Chondrocyte (in vitro differentiated cells): ENCODE measurements around the gene NDOR1. TPM values are rescaled to one million over a fixed set of nuclear protein-coding genes. Genes with fewer than 3 reads are reported as not detected.

Source experiments
- DNase-seq: peaks from one replicate; pipeline ENCODE4 v3.0.0; 2021; ENCODE audit warnings: mixed read lengths, low spot score
- H3K27ac Mint-ChIP-seq: one replicate; pipeline ENCODE4 v1.8.0; 2021; ENCODE audit warnings: mild to moderate bottlenecking, moderate library complexity, mixed read lengths; ENCODE audit not compliant: unreplicated experiment
- H3K27me3 Mint-ChIP-seq: 2 replicates; pipeline ENCODE4 v1.8.0; 2021; ENCODE audit warnings: low read depth, mixed read lengths
- H3K36me3 Mint-ChIP-seq: 2 replicates; pipeline ENCODE4 v1.8.0; 2021; ENCODE audit warnings: low read depth, mixed read lengths
- H3K4me1 Mint-ChIP-seq: 2 replicates; pipeline ENCODE4 v1.8.0; 2021; ENCODE audit warnings: low read depth, mild to moderate bottlenecking, mixed read lengths
- H3K4me3 Mint-ChIP-seq: one replicate; pipeline ENCODE4 v1.8.0; 2021; ENCODE audit warnings: mild to moderate bottlenecking, moderate library complexity, mixed read lengths; ENCODE audit not compliant: unreplicated experiment
- H3K9me3 Mint-ChIP-seq: 2 replicates; pipeline ENCODE4 v1.8.0; 2021; ENCODE audit warnings: low read depth, mixed read lengths
- CTCF ChIP-seq: fragments of 200-600 bp; sonication (generic); IDR thresholded peaks from 2 replicates; pipeline ENCODE4 v1.5.0; 2021; ENCODE audit warnings: antibody characterized with exemption, mild to moderate bottlenecking, moderate library complexity
- total RNA-seq: library from RNA; stranded (reverse); gene quantifications from 3 replicates; pipeline ENCODE4 v1.2.1, GENCODE V29; 2021

NDOR1 gene
- total RNA-seq, 1 donor from 2014 or later, result 10.8 TPM

GRCh38 chr9:137252555-137253506 is 47.3 kb downstream of the NDOR1 start:
- no peaks in the 10 kb centered on the region for H3K36me3 Mint-ChIP-seq
- no peak overlapping the region for H3K4me3 Mint-ChIP-seq
- H3K27me3 Mint-ChIP-seq, result no peaks in the 10 kb centered on the region
- H3K4me1 Mint-ChIP-seq, result peaks cover 17% of the 10 kb centered on the region
- H3K9me3 Mint-ChIP-seq, result no peaks in the 10 kb centered on the region
- no peak for DNase-seq
- no peak for TF ChIP-seq CTCF
- no peak overlapping the region for H3K27ac Mint-ChIP-seq

DNA sequence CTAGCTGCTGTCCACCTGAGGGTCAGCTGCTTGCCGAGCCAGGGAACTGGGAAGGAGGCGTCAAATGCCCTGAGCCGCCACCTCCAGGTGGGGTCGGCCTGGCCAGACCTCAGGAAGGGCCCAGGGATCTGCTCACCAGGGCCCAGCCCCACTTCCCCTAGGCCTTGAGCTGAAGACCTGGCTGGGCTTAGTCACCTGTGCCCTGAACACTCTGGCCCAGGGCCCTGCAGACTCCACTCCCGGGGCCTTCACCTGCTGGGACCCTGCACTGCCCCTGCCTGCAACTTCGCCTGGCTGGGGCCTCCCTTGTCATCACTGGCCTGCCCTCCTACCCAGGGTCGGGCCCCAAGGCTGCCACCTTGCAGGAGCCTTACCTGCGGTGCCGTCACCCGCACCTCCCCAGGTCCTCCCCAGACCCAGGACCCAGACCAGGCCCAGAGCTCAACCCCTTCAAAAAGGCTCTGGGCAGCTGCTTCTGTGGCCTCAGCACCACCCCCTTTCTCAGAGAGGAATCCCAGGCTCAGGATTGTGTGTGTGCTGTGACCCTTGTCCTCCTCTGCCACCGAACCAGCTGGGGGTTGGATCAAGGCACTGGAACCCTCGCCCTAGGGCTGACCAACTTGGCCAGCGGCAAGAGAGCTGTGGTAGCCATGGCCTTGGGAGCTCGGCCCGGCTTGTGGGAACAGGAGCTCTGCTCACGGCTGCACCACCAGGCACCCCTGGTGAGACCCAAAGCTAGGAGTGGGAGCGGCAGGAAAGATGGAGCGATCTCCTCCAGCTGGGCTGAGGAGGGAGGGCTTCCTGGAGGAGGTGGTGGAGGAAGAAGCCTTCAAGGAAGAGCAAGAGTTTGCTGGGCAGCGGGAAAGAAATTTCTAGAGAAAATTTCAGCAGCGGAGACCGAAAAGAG is 48.5 kb downstream of the NDOR1 start:
- H3K27me3 Mint-ChIP-seq, result no peaks in the 10 kb centered on the region
- no peak for TF ChIP-seq CTCF
- H3K27ac Mint-ChIP-seq, result peak overlapping the region; percentile 37
- H3K4me1 Mint-ChIP-seq, result peaks cover 17% of the 10 kb centered on the region
- H3K4me3 Mint-ChIP-seq, result peak overlapping the region; percentile 87
- no peaks in the 10 kb centered on the region for H3K9me3 Mint-ChIP-seq
- DNase-seq, result no peak
- H3K36me3 Mint-ChIP-seq, result no peaks in the 10 kb centered on the region

GRCh38 chr9:137254624-137255447 is 49.3 kb downstream of the NDOR1 start, which contains the start of gene NELFB:
TSS of gene NELFB (plus strand) at chr9:137255327.
- Mint-ChIP-seq H3K9me3 (no peaks in the 10 kb centered on the region), H3K4me1 (peaks cover 17% of the 10 kb centered on the region), H3K27me3 (no peaks in the 10 kb centered on the region), H3K27ac (peak within 1 kb of the TSS; percentile 45), H3K36me3 (no peaks in the 10 kb centered on the region), H3K4me3 (peak within 1 kb of the TSS; percentile 87)
- TF ChIP-seq CTCF, result peak; percentile 25
- no peak for DNase-seq

DNA sequence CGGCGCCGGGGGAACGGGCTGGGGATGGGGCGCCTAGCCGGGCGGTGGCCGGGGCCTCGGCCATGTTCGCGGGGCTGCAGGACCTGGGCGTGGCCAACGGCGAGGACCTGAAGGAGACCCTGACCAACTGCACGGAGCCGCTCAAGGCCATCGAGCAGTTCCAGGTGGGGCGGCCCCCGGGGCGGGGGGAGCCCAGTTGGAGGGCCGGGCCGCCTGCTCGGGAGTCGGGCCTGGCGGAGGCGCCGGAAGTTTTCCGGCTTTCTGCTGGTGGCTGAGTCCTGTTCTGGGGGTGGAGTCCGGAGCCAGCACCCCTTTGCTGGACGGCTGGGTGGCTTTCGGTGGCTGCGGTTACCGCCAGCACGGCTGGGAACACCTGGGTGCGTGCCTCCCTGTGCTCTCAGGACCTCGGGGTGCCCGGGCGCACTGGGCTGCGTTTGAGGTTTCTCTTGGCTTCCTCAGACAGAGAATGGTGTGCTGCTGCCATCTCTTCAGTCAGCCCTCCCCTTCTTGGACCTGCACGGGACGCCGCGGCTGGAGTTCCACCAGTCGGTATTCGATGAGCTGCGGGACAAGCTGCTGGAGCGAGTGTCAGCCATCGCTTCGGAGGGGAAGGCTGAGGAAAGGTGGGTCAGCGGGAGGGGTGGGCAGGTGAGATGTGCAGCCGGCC is 50.1 kb downstream of the NDOR1 start:
- H3K27ac Mint-ChIP-seq, result peak overlapping the region; percentile 45
- DNase-seq, result no peak
- H3K27me3 Mint-ChIP-seq, result no peaks in the 10 kb centered on the region
- peak overlapping the region; percentile 87 for H3K4me3 Mint-ChIP-seq
- peaks cover 17% of the 10 kb centered on the region for H3K4me1 Mint-ChIP-seq
- no peaks in the 10 kb centered on the region for H3K9me3 Mint-ChIP-seq
- H3K36me3 Mint-ChIP-seq, result no peaks in the 10 kb centered on the region
- TF ChIP-seq CTCF, result no peak
